GM12891 (cell line): Measurements from ENCODE around the gene TMEM101.

Source experiments
- PAX5 ChIP-seq: IDR thresholded peaks from 2 replicates; pipeline ENCODE4 v1.6.1; 2011; ENCODE audit warnings: low read length, moderate library complexity, mild to moderate bottlenecking; ENCODE audit not compliant: insufficient read depth, severe bottlenecking
- POLR2A ChIP-seq: IDR thresholded peaks from 2 replicates; pipeline ENCODE4 v1.6.1; 2011; ENCODE audit warnings: low read depth, low read length, control low read depth
- POLR2AphosphoS5 ChIP-seq: IDR thresholded peaks from 2 replicates; pipeline ENCODE4 v1.6.1; 2011; ENCODE audit warnings: low read depth, low read length, control low read depth
- POU2F2 ChIP-seq: IDR thresholded peaks from 2 replicates; pipeline ENCODE4 v1.6.1; 2011; ENCODE audit warnings: low read depth, mild to moderate bottlenecking, control low read depth, low read length, moderate library complexity
- SPI1 ChIP-seq: IDR thresholded peaks from 2 replicates; pipeline ENCODE4 v1.6.1; 2011; ENCODE audit warnings: low read depth, low read length, control low read depth
- TAF1 ChIP-seq: IDR thresholded peaks from 2 replicates; pipeline ENCODE4 v1.6.1; 2011; ENCODE audit warnings: low read depth, low read length, control low read depth

DNA sequence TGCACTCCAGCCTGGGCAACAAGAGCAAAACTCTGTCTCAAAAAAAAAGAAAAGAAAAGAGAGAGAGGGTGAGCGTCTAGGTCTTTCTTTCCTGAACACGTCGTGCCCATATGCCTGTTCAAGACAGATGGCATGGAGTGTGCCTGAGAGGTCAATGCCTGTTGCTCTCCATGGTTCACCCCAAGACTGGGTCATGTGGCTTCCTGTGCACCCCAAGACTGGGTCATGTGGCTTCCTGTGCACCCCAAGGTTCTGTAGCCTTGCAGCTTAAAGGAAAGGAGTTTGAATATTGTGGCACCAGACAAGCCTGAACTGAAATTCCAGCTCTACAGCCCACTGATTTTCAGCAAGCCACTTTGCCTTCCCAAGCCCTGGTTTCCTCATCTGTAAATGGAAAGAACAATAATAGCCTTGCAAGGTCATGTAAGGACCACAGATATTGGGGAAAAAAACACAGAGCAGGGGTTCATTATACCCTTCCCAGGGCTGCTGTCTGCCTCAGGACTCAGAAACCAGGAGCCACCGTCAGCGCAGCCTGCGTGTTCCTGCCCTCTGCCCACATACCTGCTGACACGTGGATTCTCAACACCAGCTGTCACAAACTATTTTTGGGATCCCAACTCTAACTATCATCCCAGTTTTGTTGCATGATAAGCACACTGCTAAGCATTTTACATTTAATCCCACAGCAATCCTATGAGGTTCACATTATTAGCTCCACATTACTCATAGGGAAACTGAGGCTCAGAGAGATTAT is 28.4 kb downstream of the TMEM101 start:
- TF ChIP-seq POLR2A (no peak), POLR2AphosphoS5 (no peak), TAF1 (no peak), PAX5 (no peak), SPI1 (no peak), POU2F2 (no peak)
